HepG2 (cell line): ENCODE results near the gene SLC25A51. TPM values are rescaled to one million over a fixed set of nuclear protein-coding genes. Genes with fewer than 3 reads are reported as not detected.

Experiments used
- HMG20B ChIP-seq: conservative IDR thresholded peaks from 2 replicates; pipeline ENCODE4 v1.6.1; 2016; ENCODE audit warnings: missing genetic modification reagents, missing compliant biosample characterization
- KDM4B ChIP-seq: sonication (generic); formaldehyde crosslinking; IDR thresholded peaks from 2 replicates; pipeline ENCODE4 v1.4.0; 2020; ENCODE audit warnings: missing genetic modification reagents
- KMT2A ChIP-seq: sonication (generic); formaldehyde crosslinking; IDR thresholded peaks from 2 replicates; pipeline ENCODE4 v1.4.0; 2020; ENCODE audit warnings: missing genetic modification reagents
- NCOA1 ChIP-seq: sonication (generic); formaldehyde crosslinking; IDR thresholded peaks from 2 replicates; pipeline ENCODE4 v1.9.0; 2021; ENCODE audit warnings: missing genetic modification reagents
- RAD21 ChIP-seq: fragments of 450-650 bp; formaldehyde crosslinking; IDR thresholded peaks from 2 replicates; pipeline ENCODE4 v1.5.0; 2020; ENCODE audit warnings: mild to moderate bottlenecking
- SNAI1 ChIP-seq: sonication (generic); formaldehyde crosslinking; IDR thresholded peaks from 2 replicates; pipeline ENCODE4 v1.5.0; 2020; ENCODE audit warnings: mild to moderate bottlenecking, missing genetic modification reagents, borderline replicate concordance
- ZNF430 ChIP-seq: sonication (generic); formaldehyde crosslinking; IDR thresholded peaks from 2 replicates; pipeline ENCODE4 v1.9.0; 2021; ENCODE audit warnings: mild to moderate bottlenecking, missing genetic modification reagents
- ZNF724P ChIP-seq: sonication (generic); formaldehyde crosslinking; IDR thresholded peaks from 2 replicates; pipeline ENCODE4 v1.8.0; 2022; ENCODE audit warnings: missing genetic modification reagents, borderline replicate concordance
- ZNF782 ChIP-seq: sonication (generic); formaldehyde crosslinking; IDR thresholded peaks from 2 replicates; pipeline ENCODE4 v1.4.0; 2020; ENCODE audit warnings: missing genetic modification reagents, mild to moderate bottlenecking, borderline replicate concordance
- ZNF816 ChIP-seq: sonication (generic); formaldehyde crosslinking; IDR thresholded peaks from 2 replicates; pipeline ENCODE4 v1.8.0; 2022; ENCODE audit warnings: missing genetic modification reagents, mild to moderate bottlenecking, borderline replicate concordance
- ZNF841 ChIP-seq: sonication (generic); formaldehyde crosslinking; IDR thresholded peaks from 2 replicates; pipeline ENCODE4 v1.8.1; 2023; ENCODE audit warnings: missing genetic modification reagents, borderline replicate concordance
- ZSCAN25 ChIP-seq: sonication (generic); formaldehyde crosslinking; IDR thresholded peaks from 2 replicates; pipeline ENCODE4 v1.8.0; 2022; ENCODE audit warnings: mild to moderate bottlenecking, missing genetic modification reagents
- polyA plus RNA-seq, 8 experiments: library from polyadenylated mRNA; depleted of rRNA in 3 of 8; stranded (reverse) in 7 of 8; unstranded in 1 of 8; fragments of >200 nt; fragmentation: Illumina TruSeq in 4 of 8; extraction: Trizol in 4 of 8; gene quantifications; 2 replicates each; pipeline versions ENCODE4 v1.2.1 to v1.2.3, GENCODE V29; 2011 to 2016; ENCODE audit warnings: low read depth in 4 of 8, missing spikeins in 1 of 8, mixed read lengths in 1 of 8; ENCODE audit not compliant: insufficient read depth in 1 of 8
- total RNA-seq, 5 experiments: library from RNA; depleted of rRNA; stranded (reverse); fragments of >200 nt; fragmentation: Illumina TruSeq; extraction: Trizol; gene quantifications; 2 replicates each; pipeline ENCODE4 v1.2.3, GENCODE V29; 2016; ENCODE audit warnings: low read depth in 1 of 5
- TF ChIP-seq, protein P1 (sequence below): sonication (generic); formaldehyde crosslinking; IDR thresholded peaks from 2 replicates; pipeline ENCODE4 v1.4.0; 2020; ENCODE audit warnings: mild to moderate bottlenecking, low read depth, missing genetic modification reagents
- TF ChIP-seq, protein P2 (sequence below): sonication (generic); formaldehyde crosslinking; IDR thresholded peaks from 2 replicates; pipeline ENCODE4 v1.5.1; 2020; ENCODE audit warnings: mild to moderate bottlenecking, missing genetic modification reagents, borderline replicate concordance
- TF ChIP-seq, protein P3 (sequence below): sonication (generic); formaldehyde crosslinking; IDR thresholded peaks from 2 replicates; pipeline ENCODE4 v1.8.1; 2023; ENCODE audit warnings: mild to moderate bottlenecking, missing genetic modification reagents
- TF ChIP-seq, protein P4 (sequence below): IDR thresholded peaks from 2 replicates; pipeline ENCODE4 v1.6.1; 2016
- TF ChIP-seq, protein P5 (sequence below): sonication (generic); formaldehyde crosslinking; conservative IDR thresholded peaks from 2 replicates; pipeline ENCODE4 v1.8.0; 2022; ENCODE audit warnings: low read depth, missing genetic modification reagents

Gene SLC25A51
- total and polyA plus RNA-seq, 2 of the 13 experiments (the other 11 are each of a cell fraction or from before 2014, with no cell fraction given) = 14.6 to 37.7 TPM

DNA sequence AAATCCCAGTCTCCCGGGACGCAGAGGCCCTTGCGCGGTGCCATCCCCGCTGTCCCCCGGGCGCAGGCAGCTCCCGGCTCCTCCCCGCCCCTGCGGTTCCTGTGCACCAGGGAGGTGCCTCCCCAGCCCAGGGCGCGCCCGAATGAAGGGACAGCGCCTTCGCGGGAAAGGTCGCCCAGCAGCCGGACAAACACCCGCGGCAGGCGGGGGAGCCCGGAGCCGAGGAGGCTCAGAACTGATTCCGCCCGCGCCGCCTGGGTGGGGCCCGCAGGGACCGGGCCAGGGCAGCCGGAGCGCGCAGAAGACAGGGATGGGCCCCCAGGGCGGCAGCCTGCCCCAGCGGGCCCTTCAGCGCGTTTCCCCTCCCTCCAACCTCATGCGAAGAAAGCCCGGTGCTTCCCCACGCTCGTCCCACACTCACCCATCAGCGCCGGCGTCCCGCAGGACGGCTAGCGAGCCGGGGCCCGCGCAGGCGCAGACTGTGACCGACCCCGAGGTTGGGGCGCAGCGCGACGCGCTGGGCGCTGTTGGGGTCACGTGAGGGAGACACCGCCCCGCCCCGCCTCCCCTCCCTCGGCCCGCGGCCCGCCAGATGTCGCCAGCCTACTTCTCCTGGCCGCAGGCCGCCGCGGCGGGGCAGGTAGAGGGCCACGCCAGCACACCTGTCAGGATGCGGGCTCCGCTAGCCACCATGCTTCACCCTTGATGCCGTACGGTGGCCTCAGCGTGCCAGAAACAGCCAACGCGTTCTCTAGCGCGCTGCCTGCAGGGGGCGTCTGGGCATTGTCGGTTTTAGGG, at the start of gene SLC25A51 (continued):
- TF ChIP-seq KMT2A (peak; percentile 97), KDM4B (peak; percentile 91), ZNF841 (CRISPR knock-in tag) (no peak), ZNF816 (CRISPR knock-in tag) (0 out of 2 replicates have a peak, but pooled peaks have one; percentile 94), NCOA1 (peak; percentile 95), ZNF430 (no peak; the same call in 1 of the 2 replicates), ZSCAN25 (CRISPR knock-in tag) (peak; percentile 74; the same call in 1 of the 2 replicates), HMG20B (peak; percentile 78; the same call in 1 of the 2 replicates), ZNF782 (peak; percentile 68; the same call in 1 of the 2 replicates), SNAI1 (CRISPR knock-in tag) (peak; percentile 73; the same call in 1 of the 2 replicates), ZNF724P (CRISPR knock-in tag) (peak; percentile 91; the same call in 1 of the 2 replicates), RAD21 (CRISPR knock-in tag) (peak; percentile 75; the same call in 1 of the 2 replicates)
- TF ChIP-seq, protein P1, sequence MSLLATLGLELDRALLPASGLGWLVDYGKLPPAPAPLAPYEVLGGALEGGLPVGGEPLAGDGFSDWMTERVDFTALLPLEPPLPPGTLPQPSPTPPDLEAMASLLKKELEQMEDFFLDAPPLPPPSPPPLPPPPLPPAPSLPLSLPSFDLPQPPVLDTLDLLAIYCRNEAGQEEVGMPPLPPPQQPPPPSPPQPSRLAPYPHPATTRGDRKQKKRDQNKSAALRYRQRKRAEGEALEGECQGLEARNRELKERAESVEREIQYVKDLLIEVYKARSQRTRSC (CRISPR knock-in tag) = 0 out of 2 replicates have a peak, but pooled peaks have one; percentile 32
- TF ChIP-seq, protein P2, sequence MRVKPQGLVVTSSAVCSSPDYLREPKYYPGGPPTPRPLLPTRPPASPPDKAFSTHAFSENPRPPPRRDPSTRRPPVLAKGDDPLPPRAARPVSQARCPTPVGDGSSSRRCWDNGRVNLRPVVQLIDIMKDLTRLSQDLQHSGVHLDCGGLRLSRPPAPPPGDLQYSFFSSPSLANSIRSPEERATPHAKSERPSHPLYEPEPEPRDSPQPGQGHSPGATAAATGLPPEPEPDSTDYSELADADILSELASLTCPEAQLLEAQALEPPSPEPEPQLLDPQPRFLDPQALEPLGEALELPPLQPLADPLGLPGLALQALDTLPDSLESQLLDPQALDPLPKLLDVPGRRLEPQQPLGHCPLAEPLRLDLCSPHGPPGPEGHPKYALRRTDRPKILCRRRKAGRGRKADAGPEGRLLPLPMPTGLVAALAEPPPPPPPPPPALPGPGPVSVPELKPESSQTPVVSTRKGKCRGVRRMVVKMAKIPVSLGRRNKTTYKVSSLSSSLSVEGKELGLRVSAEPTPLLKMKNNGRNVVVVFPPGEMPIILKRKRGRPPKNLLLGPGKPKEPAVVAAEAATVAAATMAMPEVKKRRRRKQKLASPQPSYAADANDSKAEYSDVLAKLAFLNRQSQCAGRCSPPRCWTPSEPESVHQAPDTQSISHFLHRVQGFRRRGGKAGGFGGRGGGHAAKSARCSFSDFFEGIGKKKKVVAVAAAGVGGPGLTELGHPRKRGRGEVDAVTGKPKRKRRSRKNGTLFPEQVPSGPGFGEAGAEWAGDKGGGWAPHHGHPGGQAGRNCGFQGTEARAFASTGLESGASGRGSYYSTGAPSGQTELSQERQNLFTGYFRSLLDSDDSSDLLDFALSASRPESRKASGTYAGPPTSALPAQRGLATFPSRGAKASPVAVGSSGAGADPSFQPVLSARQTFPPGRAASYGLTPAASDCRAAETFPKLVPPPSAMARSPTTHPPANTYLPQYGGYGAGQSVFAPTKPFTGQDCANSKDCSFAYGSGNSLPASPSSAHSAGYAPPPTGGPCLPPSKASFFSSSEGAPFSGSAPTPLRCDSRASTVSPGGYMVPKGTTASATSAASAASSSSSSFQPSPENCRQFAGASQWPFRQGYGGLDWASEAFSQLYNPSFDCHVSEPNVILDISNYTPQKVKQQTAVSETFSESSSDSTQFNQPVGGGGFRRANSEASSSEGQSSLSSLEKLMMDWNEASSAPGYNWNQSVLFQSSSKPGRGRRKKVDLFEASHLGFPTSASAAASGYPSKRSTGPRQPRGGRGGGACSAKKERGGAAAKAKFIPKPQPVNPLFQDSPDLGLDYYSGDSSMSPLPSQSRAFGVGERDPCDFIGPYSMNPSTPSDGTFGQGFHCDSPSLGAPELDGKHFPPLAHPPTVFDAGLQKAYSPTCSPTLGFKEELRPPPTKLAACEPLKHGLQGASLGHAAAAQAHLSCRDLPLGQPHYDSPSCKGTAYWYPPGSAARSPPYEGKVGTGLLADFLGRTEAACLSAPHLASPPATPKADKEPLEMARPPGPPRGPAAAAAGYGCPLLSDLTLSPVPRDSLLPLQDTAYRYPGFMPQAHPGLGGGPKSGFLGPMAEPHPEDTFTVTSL (CRISPR knock-in tag) = peak; percentile 74; the same call in 1 of the 2 replicates
- TF ChIP-seq, protein P3, sequence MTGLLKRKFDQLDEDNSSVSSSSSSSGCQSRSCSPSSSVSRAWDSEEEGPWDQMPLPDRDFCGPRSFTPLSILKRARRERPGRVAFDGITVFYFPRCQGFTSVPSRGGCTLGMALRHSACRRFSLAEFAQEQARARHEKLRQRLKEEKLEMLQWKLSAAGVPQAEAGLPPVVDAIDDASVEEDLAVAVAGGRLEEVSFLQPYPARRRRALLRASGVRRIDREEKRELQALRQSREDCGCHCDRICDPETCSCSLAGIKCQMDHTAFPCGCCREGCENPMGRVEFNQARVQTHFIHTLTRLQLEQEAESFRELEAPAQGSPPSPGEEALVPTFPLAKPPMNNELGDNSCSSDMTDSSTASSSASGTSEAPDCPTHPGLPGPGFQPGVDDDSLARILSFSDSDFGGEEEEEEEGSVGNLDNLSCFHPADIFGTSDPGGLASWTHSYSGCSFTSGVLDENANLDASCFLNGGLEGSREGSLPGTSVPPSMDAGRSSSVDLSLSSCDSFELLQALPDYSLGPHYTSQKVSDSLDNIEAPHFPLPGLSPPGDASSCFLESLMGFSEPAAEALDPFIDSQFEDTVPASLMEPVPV (CRISPR knock-in tag) = peak; percentile 96; the same call in 1 of the 2 replicates
- TF ChIP-seq, protein P4, sequence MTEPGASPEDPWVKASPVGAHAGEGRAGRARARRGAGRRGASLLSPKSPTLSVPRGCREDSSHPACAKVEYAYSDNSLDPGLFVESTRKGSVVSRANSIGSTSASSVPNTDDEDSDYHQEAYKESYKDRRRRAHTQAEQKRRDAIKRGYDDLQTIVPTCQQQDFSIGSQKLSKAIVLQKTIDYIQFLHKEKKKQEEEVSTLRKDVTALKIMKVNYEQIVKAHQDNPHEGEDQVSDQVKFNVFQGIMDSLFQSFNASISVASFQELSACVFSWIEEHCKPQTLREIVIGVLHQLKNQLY = peak; percentile 41; the same call in 1 of the 2 replicates
- TF ChIP-seq, protein P5, sequence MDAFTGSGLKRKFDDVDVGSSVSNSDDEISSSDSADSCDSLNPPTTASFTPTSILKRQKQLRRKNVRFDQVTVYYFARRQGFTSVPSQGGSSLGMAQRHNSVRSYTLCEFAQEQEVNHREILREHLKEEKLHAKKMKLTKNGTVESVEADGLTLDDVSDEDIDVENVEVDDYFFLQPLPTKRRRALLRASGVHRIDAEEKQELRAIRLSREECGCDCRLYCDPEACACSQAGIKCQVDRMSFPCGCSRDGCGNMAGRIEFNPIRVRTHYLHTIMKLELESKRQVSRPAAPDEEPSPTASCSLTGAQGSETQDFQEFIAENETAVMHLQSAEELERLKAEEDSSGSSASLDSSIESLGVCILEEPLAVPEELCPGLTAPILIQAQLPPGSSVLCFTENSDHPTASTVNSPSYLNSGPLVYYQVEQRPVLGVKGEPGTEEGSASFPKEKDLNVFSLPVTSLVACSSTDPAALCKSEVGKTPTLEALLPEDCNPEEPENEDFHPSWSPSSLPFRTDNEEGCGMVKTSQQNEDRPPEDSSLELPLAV = no peak
